ENCODE results near the gene BMP7.
"Not testable (repeated sequence)": the region's sequence is repeated elsewhere in the genome, so short reads cannot be mapped to it uniquely, and the experiment has no call there.

BMP7 gene

DNA sequence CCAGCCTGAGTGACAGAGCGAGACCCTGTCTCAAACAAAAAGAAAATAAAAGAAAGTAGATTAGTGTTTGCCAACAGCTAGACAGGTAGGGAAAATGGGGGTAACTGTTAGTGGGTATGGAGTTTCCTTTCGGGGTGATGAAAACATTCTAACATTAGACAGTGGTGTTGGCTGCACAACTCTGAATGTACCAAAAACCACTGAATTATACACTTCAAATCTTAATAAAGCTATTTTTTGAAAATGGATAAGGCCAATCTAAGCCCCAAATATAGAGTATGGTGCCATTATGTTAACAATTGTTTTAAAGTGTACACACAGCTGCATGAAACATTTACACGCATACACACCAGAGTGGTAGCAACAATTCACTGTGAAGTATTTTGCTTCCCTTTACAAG, 57.0 kb downstream of the BMP7 start:
- DNase-seq: no peak

DNA sequence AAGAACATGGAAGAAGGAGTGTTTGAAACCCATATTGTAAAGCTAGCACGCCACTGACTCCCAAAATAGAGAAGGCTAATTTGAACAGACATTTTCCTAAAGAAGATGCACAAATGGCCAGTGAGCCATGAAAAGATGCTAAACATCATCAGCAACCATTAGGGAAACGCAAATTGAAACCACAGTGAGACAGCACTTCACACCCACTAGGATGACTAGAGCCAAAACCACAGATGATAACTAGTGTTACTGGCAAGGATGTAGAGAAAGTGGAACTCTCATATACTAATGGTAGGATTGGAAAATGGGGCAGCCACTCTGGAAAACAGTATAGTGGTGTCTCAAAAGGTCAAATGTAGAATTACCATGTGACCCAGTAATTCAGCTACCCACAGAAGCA, 58.2 kb downstream of the BMP7 start:
- DNase-seq: no peak

DNA sequence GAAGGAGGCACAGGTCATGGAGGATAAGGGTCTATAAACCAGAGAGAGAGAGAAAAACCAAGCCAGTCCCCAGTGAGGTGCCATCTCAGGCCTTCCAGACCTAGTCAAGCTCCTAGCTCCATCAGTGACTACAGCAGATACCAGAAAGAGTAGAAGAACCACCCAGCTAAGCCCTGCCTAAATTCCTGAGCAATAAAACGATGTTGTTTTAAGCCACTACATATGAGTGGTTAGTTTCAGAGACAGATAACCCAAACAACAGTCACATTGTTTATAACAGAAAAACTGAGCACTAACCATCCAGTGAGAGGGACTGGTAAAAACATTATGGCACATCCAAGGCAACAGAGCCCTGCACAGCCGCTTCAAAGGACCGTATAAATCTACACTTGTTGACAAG, 59.2 kb downstream of the BMP7 start:
- DNase-seq: no peak

DNA sequence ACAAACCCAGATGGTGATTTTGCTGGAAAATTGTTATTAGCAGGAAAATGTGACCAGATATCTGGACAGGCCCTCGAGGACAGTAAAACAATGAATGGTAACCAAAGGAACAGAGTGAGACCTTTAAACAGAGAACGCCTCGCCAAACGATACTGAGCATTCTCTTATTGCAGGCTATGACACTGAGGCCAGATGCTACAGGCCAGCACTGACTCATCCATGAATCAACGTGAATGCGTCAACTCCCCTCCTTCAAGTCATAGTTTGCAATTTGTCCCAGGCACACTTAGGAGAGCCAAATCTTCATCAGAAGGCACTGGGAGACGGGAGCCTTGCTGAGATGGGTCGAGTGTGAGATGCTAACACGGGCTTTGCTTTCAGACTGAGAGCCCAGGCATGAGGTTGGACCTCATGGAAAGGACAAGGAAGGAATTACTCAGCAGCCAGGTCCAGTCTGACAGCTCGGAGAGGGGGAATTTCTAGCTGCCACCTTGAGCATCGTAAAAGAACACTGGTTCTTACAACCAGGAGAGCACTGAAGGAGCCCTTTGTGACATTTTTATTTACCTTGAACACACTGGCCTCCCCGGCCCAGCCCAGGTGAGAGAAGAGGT, 60.7 kb downstream of the BMP7 start:
- DNase-seq: no peak

DNA sequence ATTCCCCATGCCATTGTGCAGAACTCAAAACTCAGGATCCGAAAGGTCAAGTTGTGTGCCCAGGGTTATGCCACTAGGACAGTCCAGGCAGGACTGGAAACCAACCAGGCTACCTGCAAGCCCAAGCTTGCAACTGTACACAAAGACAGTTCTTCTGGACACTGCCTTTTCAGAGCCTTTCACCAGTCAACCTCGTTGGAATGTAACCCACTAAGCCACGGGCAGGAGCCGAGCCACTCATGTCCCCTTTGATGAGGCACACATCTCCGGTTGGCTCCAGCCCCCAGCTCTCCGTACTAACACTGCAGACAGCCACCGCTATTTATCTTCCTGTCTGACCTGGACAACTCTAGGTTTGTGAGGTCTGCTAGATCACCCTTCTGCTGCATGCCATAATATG, 62.5 kb downstream of the BMP7 start:
- no peak for DNase-seq

DNA sequence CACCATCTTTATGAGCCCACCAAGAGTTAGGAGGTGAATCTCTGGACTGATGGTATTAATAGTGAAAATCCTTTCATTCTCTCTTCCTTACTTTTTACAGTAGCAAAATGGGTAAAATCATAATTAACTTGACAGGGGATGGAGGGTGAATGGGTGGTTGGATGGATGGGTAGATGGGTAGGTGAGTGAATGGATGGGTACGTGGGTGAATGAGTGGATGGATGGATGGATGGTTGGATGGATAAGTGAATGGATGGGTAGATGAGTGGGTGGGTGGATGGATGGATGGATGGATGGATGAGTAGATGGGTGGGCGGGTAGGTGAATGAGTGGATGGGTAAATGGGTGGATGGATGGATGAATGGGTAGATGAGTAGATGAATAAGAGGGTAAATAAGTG, 63.2 kb downstream of the BMP7 start:
- DNase-seq: no peak

DNA sequence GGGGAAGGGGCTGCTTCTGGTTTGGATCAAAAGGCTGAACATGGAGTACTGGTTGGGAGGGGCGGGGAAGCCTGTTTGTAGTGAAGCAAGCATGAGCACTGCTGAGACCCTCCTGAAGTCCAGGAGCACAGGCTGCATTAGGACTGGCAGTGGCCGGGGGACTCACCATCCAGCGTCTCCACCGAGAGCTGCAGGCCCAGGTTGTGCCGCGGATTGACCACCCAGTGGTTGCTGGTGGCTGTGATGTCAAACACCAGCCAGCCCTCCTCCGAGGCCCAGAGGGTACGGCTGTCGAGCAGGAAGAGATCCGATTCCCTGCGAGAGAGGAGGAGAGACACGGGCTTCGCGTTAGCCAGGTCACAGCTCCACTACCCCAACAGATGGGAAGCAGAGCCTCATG, 64.1 kb downstream of the BMP7 start:
- DNase-seq: no peak

DNA sequence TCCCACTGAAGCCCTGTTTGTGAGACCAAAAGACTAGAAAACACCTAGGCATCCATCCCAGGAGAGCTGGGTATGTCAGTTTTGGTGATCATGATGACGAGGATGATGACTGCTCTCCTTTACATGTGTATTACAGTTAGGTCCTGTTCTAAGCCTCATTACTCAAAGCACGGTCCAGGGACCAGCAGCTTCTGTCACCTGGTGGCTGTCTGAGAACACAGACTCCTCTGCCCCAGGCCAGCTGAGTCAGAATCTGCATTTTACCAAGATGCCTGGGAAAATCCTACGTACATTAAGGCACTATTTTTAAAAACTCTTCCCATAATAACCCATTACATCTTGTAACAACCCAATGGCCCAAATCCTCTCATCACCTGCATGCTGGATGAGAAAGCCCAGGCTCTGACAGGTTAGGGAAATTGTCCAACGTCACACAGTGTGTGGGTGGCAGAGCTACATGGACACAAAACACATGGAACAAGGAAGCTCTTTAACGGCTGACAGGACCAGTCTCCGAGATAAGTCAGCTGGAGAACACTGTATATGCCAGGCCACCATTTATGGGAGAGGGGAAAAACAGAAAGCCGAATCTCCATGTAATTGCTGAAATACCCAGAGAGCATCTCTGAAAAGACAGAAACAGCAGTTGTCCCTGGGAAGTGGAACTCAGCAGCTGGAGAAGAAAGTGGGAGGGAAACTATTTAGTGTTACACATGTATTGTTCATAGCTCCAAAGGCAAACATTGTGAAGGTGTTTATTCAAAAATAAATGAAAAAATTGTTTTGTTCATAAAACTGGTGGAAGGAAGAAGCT, 65.4 kb downstream of the BMP7 start:
- no peak for DNase-seq

DNA sequence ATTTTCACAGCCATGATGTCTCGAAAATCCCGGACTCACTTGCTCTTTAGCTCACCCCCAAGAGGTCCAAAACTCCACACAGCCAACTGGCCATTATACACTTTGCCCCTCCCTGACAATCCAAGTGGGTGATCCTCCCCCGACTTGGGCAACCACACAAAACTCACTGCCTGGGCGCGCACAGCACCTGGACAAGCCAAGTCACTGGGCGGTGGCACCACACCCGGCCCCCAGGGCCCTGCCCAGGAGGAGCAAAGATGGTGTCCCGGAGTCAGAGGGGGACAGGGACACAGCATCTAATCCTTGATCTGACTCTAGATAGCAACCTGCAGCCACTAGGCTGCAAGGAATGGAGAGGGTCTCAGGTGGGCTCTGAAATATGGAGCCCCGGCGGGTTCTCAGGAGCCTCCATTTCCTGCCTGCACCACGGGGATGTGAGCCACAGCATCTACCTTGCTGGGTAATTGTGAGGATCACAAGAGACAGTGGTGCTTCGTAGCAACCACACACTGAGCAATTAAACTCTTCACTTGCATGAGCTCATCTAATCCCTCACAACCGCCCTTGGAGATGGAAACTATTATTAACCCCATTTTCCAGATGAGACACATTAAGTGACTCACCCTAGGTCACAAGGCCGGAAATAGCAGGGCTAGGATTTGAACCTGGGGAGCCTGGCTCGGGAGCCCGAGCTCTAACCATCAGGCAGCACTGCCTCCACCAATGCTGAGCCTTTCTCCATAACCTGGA, 66.6 kb downstream of the BMP7 start:
- no peak for DNase-seq

DNA sequence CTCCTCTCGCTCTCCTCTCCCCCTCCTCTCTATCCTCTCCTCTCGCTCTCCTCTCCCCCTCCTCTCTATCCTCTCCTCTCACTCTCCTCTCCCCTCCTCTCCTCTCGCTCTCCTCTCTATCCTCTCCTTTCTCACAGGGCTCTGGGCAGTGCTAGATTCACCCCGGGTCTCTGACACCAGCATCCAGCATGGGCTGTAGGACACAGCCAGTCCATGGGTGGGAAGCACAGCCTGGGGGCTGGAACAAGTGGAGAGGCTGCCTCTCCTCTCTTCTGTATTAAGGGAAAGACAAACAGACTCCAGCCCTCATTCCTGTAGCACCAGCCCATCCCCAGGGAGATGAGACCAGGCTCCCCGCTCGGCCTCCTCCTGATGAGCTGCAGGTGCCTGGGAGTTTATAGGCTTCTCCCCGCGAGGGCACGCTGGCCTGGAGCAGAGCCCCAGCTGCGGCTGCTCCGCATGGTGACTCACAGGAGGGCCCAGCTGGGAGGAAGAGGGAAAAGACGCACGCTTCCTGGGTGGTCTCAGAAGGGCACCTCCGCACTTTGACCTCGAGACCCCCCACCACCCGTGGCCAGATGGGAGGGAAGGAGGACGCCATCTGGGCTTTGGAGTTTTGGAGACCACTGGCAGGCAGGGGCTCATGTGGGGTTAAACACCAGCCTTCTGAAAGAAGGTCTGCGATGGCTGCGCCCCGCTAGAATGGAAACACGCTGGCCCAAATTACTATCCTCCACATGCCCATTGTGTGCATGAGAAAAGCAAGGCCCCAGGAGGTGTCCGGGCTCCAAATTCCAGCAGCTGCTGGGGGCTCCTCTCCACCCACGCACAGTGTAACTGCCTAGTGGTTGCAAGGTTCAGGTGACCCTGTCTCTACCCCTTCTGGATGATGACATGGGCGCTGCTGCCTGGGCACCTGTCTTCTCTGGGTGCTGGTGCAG, 68.0 kb downstream of the BMP7 start:
- DNase-seq: no peak

DNA sequence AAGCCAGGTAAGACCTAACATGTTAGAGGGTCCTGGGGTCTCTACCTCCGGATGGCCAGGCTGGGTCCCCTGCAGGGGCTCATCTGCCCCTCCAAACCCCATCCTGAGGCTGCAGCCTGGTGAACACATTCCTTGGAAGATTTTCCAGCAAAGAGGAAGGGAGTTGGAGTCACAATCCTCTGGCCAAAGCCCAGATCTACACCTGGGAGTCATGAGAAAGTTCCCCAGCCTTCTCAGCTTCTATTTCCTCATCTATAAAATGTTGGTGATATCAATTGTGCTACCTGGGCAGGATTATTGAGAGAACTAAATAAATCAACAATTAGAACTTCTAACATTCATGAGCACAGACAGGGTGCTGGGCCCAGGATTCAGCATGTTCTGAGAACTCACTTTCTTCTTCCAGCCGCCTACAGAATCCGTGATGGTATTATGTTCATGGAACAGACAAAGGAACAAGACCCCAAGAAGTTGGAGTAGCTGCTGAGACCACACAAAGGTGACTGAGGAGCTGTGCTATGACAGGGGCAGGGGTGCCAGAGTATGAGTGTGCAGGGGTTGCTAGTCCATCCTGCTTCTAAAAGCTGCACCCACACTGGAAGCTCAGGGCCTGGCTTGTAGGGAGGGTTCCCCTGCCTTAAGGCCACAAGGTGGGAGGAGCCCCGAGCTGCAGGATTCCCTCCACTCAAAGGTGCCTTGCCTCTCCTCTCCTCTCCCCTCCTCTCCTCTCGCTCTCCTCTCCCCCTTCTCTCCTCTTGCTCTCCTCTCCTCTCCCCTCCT, 68.9 kb downstream of the BMP7 start:
- DNase-seq: no peak

DNA sequence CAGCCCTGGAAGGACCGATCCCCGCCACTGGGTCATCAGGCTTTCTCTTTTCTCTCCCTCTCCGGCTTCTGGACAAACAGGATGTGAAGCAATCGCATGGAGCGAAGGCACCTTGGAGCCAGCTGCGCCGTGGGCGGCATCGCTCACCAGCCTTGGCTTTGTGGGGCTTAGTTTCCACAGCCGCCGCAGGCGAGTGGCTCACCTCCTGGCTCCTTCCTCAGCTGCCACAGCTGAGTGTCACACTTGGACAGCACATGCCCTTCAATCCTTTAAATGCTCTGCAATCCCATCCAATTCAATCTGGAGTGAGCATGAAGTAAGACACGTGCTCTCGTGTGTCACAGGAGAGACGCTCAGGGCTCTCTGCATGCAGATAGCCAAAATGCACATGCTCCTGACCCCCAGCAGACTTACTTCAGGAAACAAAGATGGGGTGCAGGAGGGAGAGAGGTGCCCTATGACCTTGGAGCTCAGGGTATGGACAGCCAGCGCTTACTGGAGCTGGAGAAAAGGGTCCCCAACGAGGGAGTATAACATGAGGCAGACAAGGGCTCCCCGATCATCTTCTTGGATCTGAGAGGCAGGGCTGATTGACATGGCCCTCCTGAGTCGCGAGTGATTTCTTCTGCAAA, 70.9 kb downstream of the BMP7 start:
- no peak for DNase-seq

DNA sequence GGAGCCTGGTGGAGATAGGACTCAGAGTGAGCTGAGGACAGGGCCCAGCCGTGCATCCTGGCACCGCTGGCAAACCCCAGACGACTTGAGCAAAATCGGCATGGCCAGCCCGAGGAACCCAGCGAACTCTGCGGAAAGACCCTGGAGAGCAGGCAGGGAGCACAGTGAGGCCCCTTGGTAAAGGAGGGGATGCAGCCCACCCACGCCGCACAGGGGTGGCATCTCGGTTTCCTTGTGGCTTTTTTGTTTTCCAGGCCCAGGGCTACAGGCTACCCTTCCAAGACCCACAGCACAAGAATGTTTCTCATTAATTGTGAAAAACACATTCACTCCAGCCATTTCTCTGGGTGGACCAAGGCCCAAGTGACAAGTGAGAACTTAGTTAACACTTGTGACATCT, 71.4 kb downstream of the BMP7 start:
- no peak for DNase-seq

DNA sequence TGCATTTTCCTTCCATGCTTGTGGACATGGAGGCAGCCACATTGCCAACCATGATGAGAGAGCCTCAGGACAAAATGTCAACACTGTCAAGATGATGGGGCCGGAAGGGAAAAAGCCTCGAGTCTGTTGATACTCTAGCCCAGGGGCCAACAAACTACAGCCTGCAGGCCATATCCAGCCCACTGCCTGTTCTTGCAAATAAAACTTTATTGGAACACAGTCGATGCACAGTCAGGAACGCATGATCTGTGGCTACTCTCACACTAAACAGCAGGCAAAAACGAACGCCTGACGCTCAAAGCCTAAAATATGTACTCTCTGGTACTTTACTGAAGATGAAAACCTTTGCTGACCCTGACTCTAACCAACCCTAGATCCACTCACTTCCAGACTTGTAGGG, 72.3 kb downstream of the BMP7 start:
- no peak for DNase-seq

DNA sequence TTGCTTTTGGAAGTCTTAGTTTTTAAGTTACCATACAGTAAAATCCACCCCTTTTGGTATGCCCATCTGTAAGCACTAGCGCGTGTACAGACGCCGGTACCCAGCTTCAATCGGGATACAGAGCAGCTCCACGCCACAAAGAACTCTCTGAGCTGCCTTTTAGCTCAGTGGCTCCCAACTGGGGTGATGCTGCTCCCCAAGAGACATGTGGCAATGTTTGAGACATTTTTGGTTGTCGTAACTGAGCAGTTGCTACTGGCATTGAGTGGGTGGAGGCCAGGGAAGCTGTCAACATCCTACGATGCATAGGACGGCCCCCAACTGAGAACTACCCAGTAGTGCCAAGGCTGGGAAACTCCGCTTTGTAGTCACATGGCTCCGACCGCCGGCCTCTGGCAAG, 73.3 kb downstream of the BMP7 start:
- no peak for DNase-seq

DNA sequence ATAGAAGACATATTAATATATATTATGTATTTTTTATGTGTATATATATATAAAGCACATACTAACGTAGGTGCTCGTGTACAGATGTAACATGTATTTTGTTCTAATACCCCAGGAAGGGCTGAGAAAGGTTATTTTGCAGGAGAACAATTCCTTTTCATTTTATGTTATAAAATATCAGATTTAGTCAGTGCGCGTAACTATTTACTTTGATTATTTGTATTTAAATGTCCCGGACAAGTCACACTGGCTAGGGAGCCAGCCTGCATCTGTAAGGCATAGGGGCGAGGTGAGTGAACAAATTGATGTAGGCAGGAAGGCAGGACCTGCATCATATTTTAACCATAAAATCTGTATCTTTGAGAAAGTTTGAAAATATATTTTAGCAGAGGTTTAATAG, 74.1 kb downstream of the BMP7 start:
- no peak for DNase-seq

DNA sequence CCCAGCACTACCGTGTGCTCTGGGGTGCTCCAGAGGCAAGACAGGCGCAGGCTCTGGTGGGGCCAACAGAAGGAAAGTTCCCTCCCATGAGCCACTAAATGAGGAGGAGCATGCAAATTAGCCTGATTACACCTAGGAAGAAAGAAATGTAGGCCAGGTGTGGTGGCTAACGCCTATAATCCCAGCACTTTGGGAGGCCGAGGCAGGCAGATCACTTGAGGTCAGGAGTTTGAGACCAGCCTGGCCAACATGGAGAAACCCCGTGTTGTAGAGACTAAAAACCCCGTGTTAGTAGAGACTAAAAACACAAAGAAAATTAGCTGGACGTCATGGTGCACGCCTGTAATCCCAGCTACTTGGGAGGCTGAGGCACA, 75.2 kb downstream of the BMP7 start:
- not testable (repeated sequence) for DNase-seq

DNA sequence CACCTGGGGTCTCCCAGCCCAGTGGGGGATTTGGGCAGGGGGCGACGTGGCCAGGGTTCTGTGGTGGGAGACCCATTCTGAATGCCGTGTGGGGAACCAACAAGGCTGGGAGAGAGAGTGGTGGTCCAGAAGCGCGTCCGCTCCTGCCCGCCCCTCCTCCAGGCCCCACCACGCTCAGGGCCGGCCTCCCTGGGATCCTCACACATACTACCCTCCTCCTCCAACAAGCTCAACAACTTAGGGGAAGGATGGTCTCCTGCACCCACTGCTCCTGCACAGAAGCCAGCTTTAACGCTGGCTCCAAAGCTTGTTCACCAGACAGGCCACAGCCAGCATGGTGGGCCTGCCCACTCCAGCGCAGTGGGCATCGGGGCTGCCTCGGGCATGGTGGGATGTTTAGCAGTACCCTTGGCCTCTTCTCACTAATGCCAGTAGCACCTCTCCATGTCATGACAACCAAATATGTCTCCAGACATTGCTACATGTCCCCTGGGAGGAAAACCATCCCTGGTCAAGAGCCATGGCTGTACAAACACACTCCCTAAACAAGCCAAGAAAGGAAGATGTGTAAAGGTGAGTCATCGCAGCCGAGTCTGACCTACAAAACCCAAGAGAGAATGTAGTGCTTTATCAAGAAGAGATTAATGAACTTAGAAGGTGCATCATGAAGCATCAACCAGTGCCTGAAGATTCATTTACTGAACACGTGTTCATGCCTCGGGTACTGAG, 75.7 kb downstream of the BMP7 start:
- DNase-seq: no peak

DNA sequence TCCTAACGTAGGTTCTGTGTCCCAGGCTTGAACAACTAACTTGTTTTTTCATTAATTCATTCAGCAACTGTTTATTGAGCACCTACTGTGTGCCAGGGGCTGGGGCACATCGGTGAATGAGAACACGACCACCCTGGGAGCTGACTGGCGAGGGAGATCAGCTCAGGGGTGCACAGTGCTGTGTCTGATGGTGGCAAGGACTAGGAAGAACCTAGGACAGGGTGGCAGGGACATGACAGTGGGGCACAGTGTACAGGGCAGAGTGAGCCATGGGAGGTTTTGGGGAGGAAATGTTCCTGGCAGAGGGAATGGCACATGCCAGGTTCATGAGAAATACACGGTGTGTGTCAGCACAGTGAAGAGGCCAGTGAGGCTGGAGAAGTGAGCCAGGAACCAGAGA, 76.7 kb downstream of the BMP7 start:
- DNase-seq: no peak

DNA sequence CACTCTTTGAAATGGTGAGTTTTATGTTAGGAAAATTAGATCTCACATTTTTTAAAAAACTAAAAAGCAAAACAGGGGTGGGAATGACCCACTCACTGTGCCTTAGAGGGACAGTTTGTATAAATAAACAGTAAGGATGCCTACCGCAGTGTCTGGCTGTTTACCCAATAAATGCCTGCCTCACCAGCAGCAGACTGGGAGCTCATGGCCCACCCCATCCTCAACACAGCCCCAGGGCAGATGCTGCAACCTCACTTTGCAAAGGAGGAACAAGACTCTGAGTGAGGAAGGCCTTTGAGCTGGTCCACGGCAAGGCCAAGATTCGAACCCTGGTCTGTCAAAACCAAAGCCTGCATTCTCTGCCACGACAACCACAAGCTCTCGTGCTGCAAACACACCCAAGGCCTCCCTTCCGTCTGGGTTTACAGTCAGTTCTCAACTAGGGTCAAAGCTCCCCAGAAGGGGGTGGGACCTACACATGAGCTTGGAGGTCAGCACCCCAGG, 77.8 kb downstream of the BMP7 start:
- no peak for DNase-seq

DNA sequence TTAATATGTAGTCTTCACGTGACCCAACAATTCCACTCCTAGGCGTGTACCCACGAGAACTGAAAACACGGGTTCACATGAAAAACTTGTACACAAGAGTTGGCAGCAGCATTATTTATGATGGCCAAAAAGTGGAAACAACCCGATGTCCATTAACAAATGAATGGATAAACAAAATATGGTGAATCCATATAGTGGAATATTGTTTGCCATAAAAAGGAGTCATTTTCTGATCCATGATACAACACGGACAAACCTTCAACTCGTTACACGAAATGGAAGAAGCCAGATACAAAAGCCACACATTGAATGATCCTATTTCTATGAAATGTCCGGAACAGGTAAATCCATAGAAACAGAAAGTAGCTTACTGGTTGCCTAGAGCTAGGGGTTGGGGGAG, 78.4 kb downstream of the BMP7 start:
- no peak for DNase-seq
